H1 (cell line): Measurements from ENCODE around the gene GDPD5. TPM values are rescaled to one million over a fixed set of nuclear protein-coding genes. Genes with fewer than 3 reads are reported as not detected.

Source experiments
- CTCF ChIA-PET: fragments of 300-600 bp; sonication (Branson Sonifier 250); formaldehyde crosslinking; loops from one replicate; lab custom pipeline; 2021; ENCODE audit not compliant: partially characterized antibody; lab: Charles Lee
- POLR2A ChIA-PET: fragments of 300-600 bp; sonication (Branson Sonifier 250); formaldehyde crosslinking; loops from one replicate; lab custom pipeline; 2021; ENCODE audit warnings: inconsistent platforms; ENCODE audit not compliant: partially characterized antibody; lab: Charles Lee
- DNase-seq, 2 experiments: peaks; one replicate each; pipeline versions ENCODE4 v3.0.0 to v3.0.0-alpha.2; 2010 to 2022; ENCODE audit warnings: low spot score in 2 of 2, low read depth in 1 of 2, mixed read lengths in 1 of 2
- FAIRE-seq: peaks from 2 replicates; lab custom pipeline; 2011; peaks lifted over from hg19 to GRCh38; lab: Jason Lieb, UNC
- H2AFZ ChIP-seq: 2 replicates; pipeline ENCODE4 v1.8.1; 2012; ENCODE audit warnings: low read length, inconsistent platforms
- H2AK5ac ChIP-seq: 2 replicates; pipeline ENCODE4 v1.6.1; 2013; ENCODE audit warnings: low read depth, low read length
- H2BK120ac ChIP-seq: replicated peaks from 2 replicates; pipeline ENCODE3; 2013; ENCODE audit warnings: low read depth, low read length, inconsistent platforms
- H2BK12ac ChIP-seq: 2 replicates; pipeline ENCODE4 v1.6.1; 2013; ENCODE audit warnings: low read depth, low read length
- H2BK15ac ChIP-seq: 2 replicates; pipeline ENCODE4 v1.6.1; 2013; ENCODE audit warnings: low read length
- H2BK20ac ChIP-seq: 2 replicates; pipeline ENCODE4 v1.6.1; 2013; ENCODE audit warnings: low read length
- H2BK5ac ChIP-seq: 2 replicates; pipeline ENCODE4 v1.6.1; 2013; ENCODE audit warnings: low read depth, low read length
- H3K14ac ChIP-seq: 2 replicates; pipeline ENCODE4 v1.6.1; 2013; ENCODE audit warnings: inconsistent platforms; ENCODE audit not compliant: insufficient read length
- H3K18ac ChIP-seq: 2 replicates; pipeline ENCODE4 v1.6.1; 2013; ENCODE audit warnings: low read length; ENCODE audit errors: extremely low read depth
- H3K23ac ChIP-seq: 2 replicates; pipeline ENCODE4 v1.6.1; 2013; ENCODE audit warnings: inconsistent platforms; ENCODE audit not compliant: insufficient read length
- H3K23me2 ChIP-seq: 2 replicates; pipeline ENCODE4 v1.6.1; 2013; ENCODE audit warnings: low read depth, low read length
- H3K27ac ChIP-seq: 2 replicates; pipeline ENCODE4 v1.6.1; 2011; ENCODE audit warnings: low read depth, low read length, inconsistent platforms
- H3K27me3 ChIP-seq, 4 experiments: replicated peaks in 1 of 4; 1 replicate in 1 of 4; 2 replicates in 3 of 4; pipeline versions ENCODE4 v1.6.1 to v1.8.1; 2011 to 2013; ENCODE audit warnings: low read length in 3 of 4, mild to moderate bottlenecking in 3 of 4, inconsistent platforms in 2 of 4, mixed read lengths in 2 of 4, moderate library complexity in 1 of 4; ENCODE audit not compliant: control insufficient read depth in 3 of 4, insufficient read depth in 3 of 4; ENCODE audit errors: extremely low read depth in 1 of 4
- H3K36me3 ChIP-seq, 4 experiments: 2 replicates each; pipeline versions ENCODE4 v1.6.1 to v1.8.1; 2011 to 2013; ENCODE audit warnings: mild to moderate bottlenecking in 4 of 4, low read length in 3 of 4, moderate library complexity in 2 of 4, control low read depth in 1 of 4, inconsistent platforms in 1 of 4; ENCODE audit not compliant: insufficient read depth in 4 of 4, control insufficient read depth in 2 of 4
- H3K4ac ChIP-seq: replicated peaks from 2 replicates; pipeline ENCODE3; 2013; ENCODE audit warnings: low read length, low read depth, mixed read lengths, inconsistent platforms; ENCODE audit not compliant: insufficient read length
- H3K4me1 ChIP-seq, 4 experiments: replicated peaks in 1 of 4; 1 replicate in 1 of 4; 2 replicates in 3 of 4; pipeline versions ENCODE4 v1.6.1 to v1.8.1; 2011 to 2013; ENCODE audit warnings: low read length in 3 of 4, inconsistent platforms in 2 of 4, mixed read lengths in 1 of 4; ENCODE audit not compliant: insufficient read depth in 4 of 4, control insufficient read depth in 3 of 4
- H3K4me2 ChIP-seq, 2 experiments: 2 replicates each; pipeline versions ENCODE4 v1.6.1 to v1.8.1; 2011 to 2013; ENCODE audit warnings: low read depth in 2 of 2, low read length in 2 of 2, control low read depth in 1 of 2, inconsistent platforms in 1 of 2, mild to moderate bottlenecking in 1 of 2; ENCODE audit not compliant: insufficient read depth in 1 of 2
- H3K4me3 ChIP-seq, 4 experiments: fragments of 200-600, 300-600 bp in 1 of 4; sonication (generic), shearing (Covaris generic), sonication (Bioruptor Twin) in 1 of 4; 2 replicates each; pipeline versions ENCODE4 v1.5.1 to v1.8.1; 2011 to 2016; ENCODE audit warnings: low read length in 4 of 4, low read depth in 3 of 4, control low read depth in 2 of 4, inconsistent platforms in 2 of 4, mild to moderate bottlenecking in 2 of 4, mixed read lengths in 1 of 4, moderate library complexity in 1 of 4; ENCODE audit not compliant: insufficient read depth in 2 of 4; ENCODE audit errors: extremely low read depth in 1 of 4
- H3K56ac ChIP-seq: replicated peaks from 2 replicates; pipeline ENCODE3; 2013; ENCODE audit warnings: low read depth, mild to moderate bottlenecking, mixed read lengths, low read length, inconsistent platforms; ENCODE audit not compliant: insufficient read length
- H3K79me1 ChIP-seq: 2 replicates; pipeline ENCODE4 v1.6.1; 2013; ENCODE audit warnings: low read depth, low read length, control low read depth
- H3K79me2 ChIP-seq, 2 experiments: 2 replicates each; pipeline versions ENCODE4 v1.6.1 to v1.8.1; 2012 to 2013; ENCODE audit warnings: low read length in 2 of 2, mild to moderate bottlenecking in 2 of 2, inconsistent platforms in 1 of 2; ENCODE audit not compliant: insufficient read depth in 2 of 2, control insufficient read depth in 1 of 2
- H3K9ac ChIP-seq, 4 experiments: replicated peaks in 1 of 4; 1 replicate in 1 of 4; 2 replicates in 3 of 4; pipeline versions ENCODE4 v1.6.1 to v1.8.1; 2011 to 2013; ENCODE audit warnings: low read depth in 3 of 4, low read length in 3 of 4, control low read depth in 2 of 4, mild to moderate bottlenecking in 2 of 4, moderate library complexity in 2 of 4, inconsistent platforms in 1 of 4; ENCODE audit errors: extremely low read depth in 1 of 4
- H3K9me3 ChIP-seq, 2 experiments: 2 replicates each; pipeline versions ENCODE4 v1.6.1 to v1.8.1; 2012 to 2013; ENCODE audit warnings: mild to moderate bottlenecking in 2 of 2, moderate library complexity in 2 of 2, control low read depth in 1 of 2, inconsistent platforms in 1 of 2, low read depth in 1 of 2, low read length in 1 of 2, mixed read lengths in 1 of 2; ENCODE audit not compliant: insufficient read depth in 2 of 2
- H4K20me1 ChIP-seq, 2 experiments: replicated peaks in 1 of 2; 2 replicates each; pipeline versions ENCODE3 to v1.8.1; 2011 to 2013; ENCODE audit warnings: inconsistent platforms in 2 of 2, low read length in 2 of 2, mild to moderate bottlenecking in 1 of 2; ENCODE audit not compliant: insufficient read depth in 2 of 2, control insufficient read depth in 1 of 2
- H4K5ac ChIP-seq: 2 replicates; pipeline ENCODE4 v1.6.1; 2013; ENCODE audit warnings: low read length, low read depth, mixed read lengths, inconsistent platforms; ENCODE audit not compliant: insufficient read length
- H4K8ac ChIP-seq: 2 replicates; pipeline ENCODE4 v1.8.0; 2013; ENCODE audit warnings: mild to moderate bottlenecking, moderate library complexity, low read length, inconsistent platforms; ENCODE audit not compliant: insufficient read depth; ENCODE audit errors: extremely low read depth
- H4K91ac ChIP-seq: replicated peaks from 2 replicates; pipeline ENCODE3; 2013; ENCODE audit warnings: low read length, mixed read lengths, inconsistent platforms; ENCODE audit not compliant: insufficient read length
- ASH2L ChIP-seq: fragments of 200-600, 300-600 bp; sonication (generic); IDR thresholded peaks from one replicate; pipeline ENCODE4 v1.7.1; 2017; ENCODE audit warnings: low read length
- BCL11A ChIP-seq, 2 experiments: IDR thresholded peaks; one replicate each; pipeline ENCODE4 v1.6.1; 2011; ENCODE audit warnings: low read depth in 2 of 2, low read length in 2 of 2, mild to moderate bottlenecking in 2 of 2
- CREB1 ChIP-seq: IDR thresholded peaks from 2 replicates; pipeline ENCODE4 v1.6.1; 2012; ENCODE audit warnings: inconsistent platforms
- HDAC6 ChIP-seq: IDR thresholded peaks from one replicate; pipeline ENCODE4 v1.7.1; 2012; ENCODE audit warnings: low read depth, mild to moderate bottlenecking, inconsistent platforms, low read length, moderate library complexity
- SP2 ChIP-seq: IDR thresholded peaks from 2 replicates; pipeline ENCODE4 v1.6.1; 2012; ENCODE audit warnings: mild to moderate bottlenecking, low read length, inconsistent platforms
- SP4 ChIP-seq: IDR thresholded peaks from 2 replicates; pipeline ENCODE4 v1.6.1; 2012; ENCODE audit warnings: low read length, inconsistent platforms
- WGBS, 2 experiments: shearing (Covaris generic) in 1 of 2; methylation state at CpG; one replicate each; pipeline versions ENCODE4 v1.1.6 to v1.1.7; 2013 to 2015; ENCODE audit warnings: low lambda C conversion rate in 2 of 2, mixed read lengths in 2 of 2, inconsistent platforms in 1 of 2, low coverage in 1 of 2, missing lambda C conversion rate in 1 of 2; ENCODE audit not compliant: insufficient replicate concordance in 2 of 2, insufficient coverage in 1 of 2, insufficient read length in 1 of 2; ENCODE audit errors: extremely low coverage in 1 of 2, missing lambda C conversion rate in 1 of 2; 5-methylcytosine and 5-hydroxymethylcytosine counted together
- polyA plus RNA-seq, 7 experiments: library from polyadenylated mRNA; depleted of rRNA in 3 of 7; stranded (reverse) in 5 of 7; unstranded in 2 of 7; fragments of >200 nt in 5 of 7; fragments of 200-250 nt in 2 of 7; gene quantifications; 1 replicate in 5 of 7; 2 replicates in 1 of 7; 4 replicates in 1 of 7; pipeline versions ENCODE4 v1.2.1 to v1.2.3, GENCODE V29; 2011 to 2013; ENCODE audit warnings: missing spikeins in 2 of 7, mixed read lengths in 2 of 7
- total RNA-seq: library from RNA; stranded (reverse); fragmentation: NEBNext Ultra II Directional; extraction: Animal tissue kit (Norgen Biotek cat#: 25700); gene quantifications from 2 replicates; pipeline ENCODE4 v1.2.1, GENCODE V29; 2021
- TF ChIP-seq, protein P1 (sequence below): IDR thresholded peaks from 2 replicates; pipeline ENCODE4 v1.6.1; 2011; ENCODE audit warnings: low read depth, mild to moderate bottlenecking, low read length; ENCODE audit not compliant: insufficient read depth

Gene GDPD5
- total and polyA plus RNA-seq, 2 of the 8 experiments (the other 6 are each of a cell fraction or from before 2014, with no cell fraction given), result 7.8 to 8.6 TPM

GRCh38 chr11:75498556-75499255, 27.0 kb downstream of the GDPD5 start:
- Histone ChIP-seq H3K36me3 (no peaks in the 10 kb centered on the region), H2BK120ac (no peak overlapping the region), H4K5ac (no peak overlapping the region), H4K20me1 (no peaks in the 10 kb centered on the region), H2BK15ac (no peak overlapping the region), H3K23ac (no peak overlapping the region), H4K91ac (no peak overlapping the region), H3K79me1 (no peaks in the 10 kb centered on the region), H3K4me1 (peaks cover 0 to 2% (median 0%) of the 10 kb centered on the region in 4 experiments; a peak in 1 of 7 replicates), H3K27me3 (no peaks in the 10 kb centered on the region), H3K4ac (no peak overlapping the region), H3K9ac (no peak overlapping the region), H3K27ac (no peak overlapping the region), H2BK20ac (no peak overlapping the region), H3K79me2 (no peaks in the 10 kb centered on the region), H2AK5ac (no peak overlapping the region), H2BK12ac (no peak overlapping the region), H3K4me3 (no peak overlapping the region)
- ChIA-PET POLR2A (interaction anchor here (0.9 kb wide), 1 partner anchor 33 kb away, joined by 3 read pairs; no protein-coding TSS in a partner anchor), CTCF (interaction anchor here (0.9 to 21.4 kb wide), 6 partner anchors 10 to 72 kb away, joined by 3 to 176 read pairs (median 4); partner anchors contain the start of gene GDPD5)
- no peak for FAIRE-seq
- no peak for TF ChIP-seq SP2
- no peak for TF ChIP-seq HDAC6
- TF ChIP-seq CREB1, result no peak
- TF ChIP-seq ASH2L, result no peak
- TF ChIP-seq, protein P1, sequence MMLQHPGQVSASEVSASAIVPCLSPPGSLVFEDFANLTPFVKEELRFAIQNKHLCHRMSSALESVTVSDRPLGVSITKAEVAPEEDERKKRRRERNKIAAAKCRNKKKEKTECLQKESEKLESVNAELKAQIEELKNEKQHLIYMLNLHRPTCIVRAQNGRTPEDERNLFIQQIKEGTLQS, result no peak
- TF ChIP-seq SP4, result no peak
- TF ChIP-seq BCL11A (IDR thresholded peaks at IDR 0.05; ENCODE audit: low read depth in 2 of 2, low read length in 2 of 2), result no peak
- TF ChIP-seq, all 59 proteins: peak for 0
- Histone ChIP-seq H3K4me2 (no peak overlapping the region), H2BK5ac (no peak overlapping the region), H4K8ac (no peak overlapping the region), H2AFZ (no peak overlapping the region), H3K14ac (no peak overlapping the region), H3K23me2 (no peaks in the 10 kb centered on the region), H3K56ac (no peak overlapping the region), H3K9me3 (no peaks in the 10 kb centered on the region), H3K18ac (no peak overlapping the region)
- WGBS, 2 experiments, result 75% methylated on average over 4 of the region's 4 CpGs; no CpG with 5 or more reads in 1 of the 2 experiments
- DNase-seq, result no peak
